ENCODE data around the gene BDP1. TPM values are rescaled to one million over a fixed set of nuclear protein-coding genes. Genes with fewer than 3 reads are reported as not detected.
A peak's percentile ranks its signal among the peaks of the same experiment; 100 is the strongest.
"Not testable (repeated sequence)": the region's sequence is repeated elsewhere in the genome, so short reads cannot be mapped to it uniquely, and the experiment has no call there.

Gene BDP1
- total RNA-seq, 4 donors from 2014 or later = 34.9 to 39.3 (median 37.1) TPM

GRCh38 chr5:71443891-71444290 is 11.6 kb upstream of the BDP1 start:
- not testable (repeated sequence) for H3K36me3 ChIP-seq; H3K4me3 ChIP-seq; H3K27me3 ChIP-seq; DNase-seq (ENCODE audit: low spot score in 2 of 2); H3K4me1 ChIP-seq; H3K27ac ChIP-seq; H3K9me3 ChIP-seq
- WGBS, 2 donors = 70 to 74% methylated on average over 4 of the region's 4 CpGs

GRCh38 chr5:71445015-71445414 is 10.4 kb upstream of the BDP1 start:
- not testable (repeated sequence) for DNase-seq (ENCODE audit: low spot score in 2 of 2); H3K36me3 ChIP-seq; H3K4me1 ChIP-seq; H3K9me3 ChIP-seq; H3K4me3 ChIP-seq; H3K27me3 ChIP-seq; H3K27ac ChIP-seq
- 75 to 84% methylated on average over 1 of the region's 1 CpG for WGBS, 2 donors

- H3K4me3 ChIP-seq = peak overlapping the region in 2 of 4 donors; percentile 30 to 39
- not testable (repeated sequence) for H3K36me3 ChIP-seq; H3K4me1 ChIP-seq; H3K9me3 ChIP-seq; DNase-seq (ENCODE audit: low spot score in 2 of 2); H3K27ac ChIP-seq; H3K27me3 ChIP-seq
- 6 to 10% methylated on average over 11 to 12 of the region's 20 CpGs for WGBS, 2 donors
These were observed 9.8 kb upstream of the BDP1 start for GRCh38 chr5:71445523-71446152.

GRCh38 chr5:71446540-71447216 is 8.8 kb upstream of the BDP1 start:
- 47 to 49% methylated on average over 12 to 13 of the region's 13 CpGs for WGBS, 2 donors
- H3K36me3 ChIP-seq; H3K9me3 ChIP-seq; DNase-seq (ENCODE audit: low spot score in 2 of 2); H3K27ac ChIP-seq; H3K4me1 ChIP-seq: not testable (repeated sequence)
- H3K27me3 ChIP-seq = peaks cover 0 to 13% of the 10 kb centered on the region in 2 donors
- H3K4me3 ChIP-seq = peak overlapping the region in 2 of 4 donors; percentile 30 to 39

GRCh38 chr5:71447218-71447808 is 8.1 kb upstream of the BDP1 start:
- not testable (repeated sequence) for H3K4me1 ChIP-seq; H3K4me3 ChIP-seq; H3K27ac ChIP-seq; H3K36me3 ChIP-seq; H3K9me3 ChIP-seq; DNase-seq (ENCODE audit: low spot score in 2 of 2)
- WGBS, 2 donors = 3 to 5% methylated on average over 5 of the region's 6 CpGs
- H3K27me3 ChIP-seq = peaks cover 0 to 14% of the 10 kb centered on the region in 2 donors
- peak; percentile 26 to 40 (median 35) for TF ChIP-seq CTCF (IDR thresholded peaks at IDR 0.05)

GRCh38 chr5:71452876-71453275 is 2.6 kb upstream of the BDP1 start:
- Histone ChIP-seq H3K36me3 (no peaks in the 10 kb centered on the region), H3K27me3 (peaks cover 0 to 7% of the 10 kb centered on the region in 2 donors), H3K4me3 (no peak overlapping the region), H3K27ac (no peak overlapping the region), H3K4me1 (peaks cover 0 to 23% (median 11%) of the 10 kb centered on the region in 4 donors), H3K9me3 (no peaks in the 10 kb centered on the region)
- WGBS, 2 donors = 53 to 57% methylated on average over 2 of the region's 2 CpGs
- no peak for TF ChIP-seq POLR2A (IDR thresholded peaks at IDR 0.05)
- no peak for TF ChIP-seq CTCF (IDR thresholded peaks at IDR 0.05)
- TF ChIP-seq EP300 (IDR thresholded peaks at IDR 0.05) = no peak
- DNase-seq (ENCODE audit: low spot score in 2 of 2) = no peak

- 70 to 76% methylated on average over 19 of the region's 19 CpGs for WGBS, 2 donors
- H3K9me3 ChIP-seq = no peaks in the 10 kb centered on the region
- H3K27ac ChIP-seq = peak overlapping the region; percentile 64 to 96 (median 92)
- H3K4me1 ChIP-seq = peaks cover 0 to 32% (median 11%) of the 10 kb centered on the region in 4 donors
- H3K4me3 ChIP-seq = peak overlapping the region; percentile 57 to 89 (median 82)
- peaks cover 0 to 7% of the 10 kb centered on the region in 2 donors for H3K27me3 ChIP-seq
- DNase-seq (ENCODE audit: low spot score in 2 of 2) = no peak
- no peak for TF ChIP-seq EP300 (IDR thresholded peaks at IDR 0.05)
- no peak for TF ChIP-seq CTCF (IDR thresholded peaks at IDR 0.05)
- TF ChIP-seq POLR2A (IDR thresholded peaks at IDR 0.05) = no peak
- peaks cover 0 to 16% (median 0%) of the 10 kb centered on the region in 3 donors for H3K36me3 ChIP-seq
These were observed 538 bp upstream of the BDP1 start for GRCh38 chr5:71454913-71455312.
